DMS153 (cell line): ENCODE data around the gene DNAJC16.
"Not testable (repeated sequence)": the region's sequence is repeated elsewhere in the genome, so short reads cannot be mapped to it uniquely, and the experiment has no call there.

Experiments used
- DNase-seq: peaks from one replicate; lab custom pipeline; 2025; lab: John Stamatoyannopoulos, UW

The DNAJC16 gene

GRCh38 chr1:15583016-15583706, 56.5 kb downstream of the DNAJC16 start:
- no peak for DNase-seq

DNA sequence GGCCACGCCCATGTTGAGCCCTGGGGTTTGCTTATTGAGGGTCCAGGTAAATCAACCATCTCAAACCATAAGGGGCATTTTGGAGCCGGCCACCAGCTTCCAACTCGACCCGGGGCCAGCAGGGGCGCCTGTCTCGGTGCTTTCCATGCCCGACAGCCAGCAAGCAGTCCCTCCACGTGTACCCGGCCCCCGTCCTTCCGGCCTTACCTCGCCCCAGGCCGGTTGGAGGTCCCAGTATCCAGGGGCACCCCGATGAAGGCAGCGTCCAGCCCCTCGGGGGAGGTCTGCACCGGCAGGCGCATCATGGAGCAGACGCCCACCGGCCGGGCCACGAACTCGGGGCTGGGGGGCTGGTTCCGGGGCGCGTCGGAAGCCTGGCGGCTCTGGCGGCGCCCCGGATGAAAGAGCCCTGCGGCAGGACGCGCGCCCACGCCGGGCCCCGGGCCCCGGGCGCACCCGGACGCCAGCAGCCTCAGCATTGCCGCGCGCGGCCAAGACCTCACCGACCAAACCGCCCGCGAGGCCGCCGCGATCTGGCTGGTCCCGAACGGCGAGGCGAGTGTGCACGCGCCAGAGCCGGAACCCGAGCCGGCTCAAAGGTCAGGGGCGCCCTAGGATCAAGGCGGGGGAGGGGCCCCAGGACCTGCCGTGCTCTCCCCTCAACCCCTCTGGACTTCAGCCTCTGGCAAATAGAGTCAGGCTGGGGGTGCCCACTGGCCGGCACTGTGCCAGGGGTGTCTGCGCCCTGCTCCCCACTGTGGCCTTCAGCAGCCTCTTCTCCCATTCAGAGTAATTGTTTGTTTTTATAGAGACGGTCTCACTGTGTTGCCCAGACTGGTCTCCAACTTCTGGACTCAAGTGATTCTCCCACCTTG, 58.1 kb downstream of the DNAJC16 start, which contains the start of gene AGMAT:
AGMAT (minus strand) TSS at position 563 of the 875 bp plus-strand sequence; CDS start at position 479, 84 bp downstream.
- DNase-seq, result peak; percentile 11

DNA sequence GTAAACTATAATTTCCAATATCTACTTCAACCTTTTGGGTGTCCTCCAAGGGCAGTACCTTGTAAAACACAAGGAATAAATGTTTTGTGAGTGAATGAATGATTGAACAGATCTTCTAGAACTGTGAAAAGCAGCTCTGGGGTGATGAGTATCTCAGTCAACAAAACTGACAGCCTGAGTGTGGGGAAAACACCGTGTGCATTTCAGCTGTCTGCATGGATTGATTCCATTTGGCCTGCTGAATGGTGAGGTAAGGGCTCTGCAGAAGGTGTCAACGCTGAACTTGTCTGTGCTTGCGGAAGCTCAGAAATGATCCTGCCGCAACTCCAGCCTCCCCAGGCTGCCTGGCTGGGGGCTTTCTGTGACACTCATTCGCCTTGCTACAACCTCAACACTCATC, 65.6 kb downstream of the DNAJC16 start:
- no peak for DNase-seq

GRCh38 chr1:15595809-15596617, 69.4 kb downstream of the DNAJC16 start:
- DNase-seq, result no peak

- DNase-seq, result no peak
These were observed 71.8 kb downstream of the DNAJC16 start for GRCh38 chr1:15598436-15598835.

- DNase-seq, result peak; percentile 97
These were observed 76.7 kb downstream of the DNAJC16 start for GRCh38 chr1:15603050-15603965.

DNA sequence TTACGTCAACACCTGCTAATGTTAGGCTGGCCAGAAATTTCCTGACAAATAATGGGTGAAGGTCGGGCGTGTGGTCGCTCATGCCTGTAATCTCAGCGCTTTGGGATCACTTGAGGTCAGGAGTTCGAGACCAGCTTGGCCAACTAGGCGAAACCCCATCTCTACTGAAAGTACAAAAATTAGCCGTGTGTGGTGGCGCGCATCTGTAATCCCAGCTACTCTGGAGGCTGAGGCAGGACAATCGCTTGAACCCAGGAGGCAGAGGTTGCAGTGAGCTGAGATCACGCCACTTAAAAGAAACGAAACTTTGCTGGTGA, 77.3 kb downstream of the DNAJC16 start:
- DNase-seq, result not testable (repeated sequence)

- not testable (repeated sequence) for DNase-seq
These were observed 77.8 kb downstream of the DNAJC16 start for GRCh38 chr1:15604400-15604799.

DNA sequence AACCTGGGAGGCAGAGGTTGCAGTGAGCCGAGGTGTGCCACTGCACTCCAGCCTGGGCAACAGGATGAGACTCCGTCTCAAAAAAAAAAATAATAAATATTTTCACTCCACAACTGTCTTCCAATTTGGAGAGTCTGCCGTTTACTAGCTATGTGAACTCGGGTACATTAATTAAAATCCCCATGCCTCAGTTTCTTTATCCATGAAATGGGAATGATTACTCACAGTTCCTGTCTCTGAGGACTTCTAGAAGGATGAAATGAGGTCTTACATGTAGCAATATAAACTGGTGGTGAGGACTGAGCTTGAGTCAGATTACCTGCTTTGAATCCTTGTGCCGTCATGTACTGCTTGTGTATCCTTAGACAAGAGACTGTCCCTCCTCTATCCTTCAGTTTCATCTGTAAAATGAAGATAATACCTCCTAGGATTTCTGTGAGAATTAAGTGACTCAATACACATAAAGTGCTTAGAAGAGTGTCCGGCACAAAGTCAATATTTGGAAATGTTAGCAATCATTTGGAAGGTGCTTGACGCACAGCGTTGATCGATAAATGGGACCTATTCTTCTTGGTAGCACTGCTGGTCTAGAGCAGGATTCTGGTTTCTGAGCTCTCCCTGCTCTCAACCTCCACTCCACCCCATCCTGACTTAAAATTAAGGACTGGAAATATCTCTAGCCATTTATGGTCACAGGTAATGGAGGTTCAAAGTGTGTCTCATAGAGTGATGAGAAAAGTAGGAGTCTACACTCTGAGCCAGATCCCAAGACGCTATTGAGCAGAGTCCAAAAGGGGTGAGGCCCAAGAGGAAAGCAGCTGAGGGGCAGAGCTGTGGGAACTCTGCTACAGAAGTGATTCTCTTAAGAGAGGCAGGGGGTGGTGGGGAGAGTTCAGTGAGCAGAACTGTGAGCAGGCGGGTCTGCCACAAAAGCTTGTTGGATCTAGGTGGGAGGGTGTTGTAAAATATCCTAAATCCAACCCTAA, 79.0 kb downstream of the DNAJC16 start:
- DNase-seq, result no peak

- no peak for DNase-seq
These were observed 83.0 kb downstream of the DNAJC16 start for GRCh38 chr1:15609631-15610030.

DNA sequence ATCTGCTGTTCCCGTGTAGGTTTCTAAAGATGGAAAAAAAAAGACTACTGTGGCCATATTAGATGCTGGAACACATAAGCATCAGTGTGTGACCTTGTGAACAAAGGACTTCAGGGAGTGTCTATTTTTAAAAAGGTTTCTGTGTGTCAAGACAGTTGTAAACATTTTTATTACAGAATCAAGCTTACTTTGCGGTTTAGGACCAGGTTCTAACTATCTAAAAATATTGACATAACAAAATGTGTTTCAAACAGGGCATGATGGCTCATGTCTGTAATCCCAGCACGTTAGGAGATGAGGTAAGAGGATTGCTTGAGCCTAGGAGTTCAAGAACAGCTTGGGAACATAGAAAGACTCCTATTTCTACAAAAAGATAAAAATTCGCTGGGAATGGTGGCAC, 83.5 kb downstream of the DNAJC16 start:
- DNase-seq, result peak; percentile 97

GRCh38 chr1:15616373-15617172, 89.9 kb downstream of the DNAJC16 start:
- DNase-seq, result no peak

DNA sequence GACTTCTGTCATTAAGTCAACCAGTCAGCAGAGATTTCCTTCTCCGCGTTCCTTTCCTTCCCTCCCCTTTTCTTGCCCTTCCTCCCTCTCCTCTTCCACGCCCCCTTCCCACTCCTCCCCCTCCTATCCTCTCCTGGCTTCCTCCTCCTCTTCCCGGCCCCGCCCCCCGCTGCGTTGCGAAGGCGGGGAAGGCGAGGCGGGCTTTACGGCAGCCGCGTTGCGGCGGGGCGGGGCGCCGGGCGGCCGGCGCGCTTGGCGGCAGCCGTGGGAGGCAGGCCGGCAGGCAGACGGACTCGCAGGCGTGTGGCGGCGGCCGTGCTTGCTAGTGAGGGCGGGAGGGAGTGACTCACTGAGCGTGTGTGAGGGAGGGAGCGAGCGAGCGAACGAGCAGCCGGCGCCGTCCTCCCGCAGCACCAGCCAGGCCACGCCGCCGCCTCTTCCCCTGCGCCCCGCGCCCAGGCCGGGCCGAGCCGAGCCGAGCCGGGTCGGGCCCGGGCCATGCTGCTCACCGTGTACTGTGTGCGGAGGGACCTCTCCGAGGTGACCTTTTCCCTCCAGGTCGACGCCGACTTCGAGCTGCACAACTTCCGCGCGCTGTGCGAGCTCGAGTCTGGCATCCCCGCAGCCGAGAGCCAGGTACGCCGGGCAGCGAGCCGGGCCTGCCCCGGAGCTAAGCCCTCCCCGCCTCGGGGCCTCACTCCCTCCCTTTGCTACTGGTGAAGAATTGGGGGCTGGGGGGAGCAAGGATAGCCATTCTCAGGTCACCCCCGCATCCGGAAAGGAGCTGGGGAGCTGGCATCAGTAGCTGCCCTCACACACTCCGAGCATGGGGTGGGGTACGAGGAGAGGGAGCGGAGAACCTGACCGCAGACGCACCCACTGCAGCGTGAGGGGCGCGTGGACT, 90.8 kb downstream of the DNAJC16 start, which contains the start of gene DDI2:
DDI2 (plus strand) TSS at position 286 of the 904 bp plus-strand sequence; CDS start at position 499, 213 bp downstream.
- peak; percentile 94 for DNase-seq

- no peak for DNase-seq
These were observed 91.5 kb downstream of the DNAJC16 start for GRCh38 chr1:15618077-15618654.

DNA sequence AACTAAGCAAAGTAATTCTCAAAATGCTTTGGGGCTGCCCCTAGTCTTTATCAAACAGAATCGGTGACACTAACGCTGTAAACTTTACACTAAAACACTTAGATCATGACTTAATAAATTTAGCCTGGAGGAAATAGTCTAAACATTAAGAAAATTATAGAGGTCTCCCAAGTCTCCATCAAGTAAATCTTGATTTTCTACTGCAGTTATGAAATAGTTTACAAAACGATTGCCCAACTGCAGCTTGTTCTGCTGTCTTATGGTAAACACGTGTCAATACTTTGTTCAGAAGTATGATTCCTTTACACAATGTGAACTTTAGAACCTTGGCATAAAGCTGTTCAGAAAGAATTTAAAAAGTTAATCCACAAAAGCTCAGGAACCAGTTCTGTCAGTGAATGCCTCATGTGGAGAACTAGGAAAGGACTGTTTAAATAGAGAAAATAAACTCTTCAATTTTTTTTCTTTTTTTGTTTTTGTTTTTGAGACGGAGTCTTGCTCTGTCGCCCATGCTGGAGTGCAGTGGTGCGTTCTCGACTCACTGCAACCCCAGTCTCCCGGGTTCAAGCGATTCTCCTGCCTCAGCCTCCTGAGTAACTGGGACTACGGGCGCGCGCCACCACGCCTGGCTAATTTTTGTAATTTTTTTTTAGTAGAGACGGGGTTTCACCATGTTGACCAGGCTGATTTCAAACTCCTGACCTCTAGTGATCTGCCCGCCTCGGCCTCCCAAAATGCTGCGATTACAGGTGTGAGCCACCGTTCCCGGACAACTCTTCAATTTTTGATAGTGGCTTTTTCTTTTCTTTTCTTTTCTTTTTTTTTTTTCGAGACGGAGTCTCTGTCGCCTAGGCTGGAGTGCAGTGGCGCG, 92.2 kb downstream of the DNAJC16 start:
- no peak for DNase-seq

- DNase-seq, result no peak
These were observed 93.5 kb downstream of the DNAJC16 start for GRCh38 chr1:15620155-15620545.
